ENCODE results near the gene ZCWPW1.
"Not testable (repeated sequence)": the region's sequence is repeated elsewhere in the genome, so short reads cannot be mapped to it uniquely, and the experiment has no call there.

Gene ZCWPW1

DNA sequence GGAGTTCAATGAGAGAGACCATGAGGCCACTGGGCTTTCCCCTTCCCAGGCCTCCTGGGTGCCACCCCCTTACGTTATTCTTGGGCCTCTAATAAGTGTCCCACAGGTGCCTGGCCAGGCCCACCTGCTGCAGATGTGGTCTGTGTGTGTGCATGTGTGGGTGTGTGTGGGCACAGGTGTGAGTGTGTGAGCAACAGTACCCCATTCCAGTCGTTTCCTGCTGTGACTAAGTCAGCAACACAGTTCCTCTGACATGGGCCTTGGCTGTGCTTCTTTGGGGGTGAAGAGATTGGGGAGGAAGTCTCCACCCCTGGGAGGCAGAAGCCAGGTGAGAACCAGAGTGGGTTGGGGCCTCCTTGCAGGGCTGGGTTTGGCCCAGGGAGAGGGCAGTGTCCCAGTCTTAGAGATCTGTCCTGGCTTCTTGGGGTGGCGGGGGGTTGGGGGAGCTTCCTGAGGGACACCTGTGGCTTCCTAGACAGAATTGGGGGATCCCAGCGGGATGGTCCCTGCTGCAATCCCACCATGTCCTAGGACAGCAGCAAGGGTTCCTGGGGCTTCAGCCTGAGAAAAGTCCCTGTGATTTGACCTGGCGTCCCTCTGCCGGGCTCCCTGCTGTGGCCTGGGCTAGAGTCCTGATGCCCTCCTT lies 74.7 kb downstream of the ZCWPW1 start:
- Histone ChIP-seq H3K4me2 (ENCODE audit: low read length) (no peak overlapping the region), H3K79me2 (ENCODE audit: low read length) (no peaks in the 10 kb centered on the region), H3K4me1 (ENCODE audit: low read length) (peaks cover 9% of the 10 kb centered on the region), H3K36me3 (replicated peaks; ENCODE audit: low read depth, low read length) (peaks cover 42% of the 10 kb centered on the region), H3K9ac (ENCODE audit: low read length) (no peak overlapping the region), H4K20me1 (ENCODE audit: insufficient read depth, low read length) (no peaks in the 10 kb centered on the region; the same call in 1 of the 2 replicates), H3K27me3 (ENCODE audit: low read depth, low read length) (no peaks in the 10 kb centered on the region), H3K4me3 (ENCODE audit: low read length) (no peak overlapping the region), H3K27ac (ENCODE audit: low read length) (no peak overlapping the region), H3K9me3 (ENCODE audit: insufficient read depth, low read length) (no peaks in the 10 kb centered on the region), H2AFZ (ENCODE audit: low read depth, low read length) (no peak overlapping the region)
- TF ChIP-seq EZH2phosphoT487 (IDR thresholded peaks at IDR 0.05; ENCODE audit: low read depth): no peak
- TF ChIP-seq, protein P1, sequence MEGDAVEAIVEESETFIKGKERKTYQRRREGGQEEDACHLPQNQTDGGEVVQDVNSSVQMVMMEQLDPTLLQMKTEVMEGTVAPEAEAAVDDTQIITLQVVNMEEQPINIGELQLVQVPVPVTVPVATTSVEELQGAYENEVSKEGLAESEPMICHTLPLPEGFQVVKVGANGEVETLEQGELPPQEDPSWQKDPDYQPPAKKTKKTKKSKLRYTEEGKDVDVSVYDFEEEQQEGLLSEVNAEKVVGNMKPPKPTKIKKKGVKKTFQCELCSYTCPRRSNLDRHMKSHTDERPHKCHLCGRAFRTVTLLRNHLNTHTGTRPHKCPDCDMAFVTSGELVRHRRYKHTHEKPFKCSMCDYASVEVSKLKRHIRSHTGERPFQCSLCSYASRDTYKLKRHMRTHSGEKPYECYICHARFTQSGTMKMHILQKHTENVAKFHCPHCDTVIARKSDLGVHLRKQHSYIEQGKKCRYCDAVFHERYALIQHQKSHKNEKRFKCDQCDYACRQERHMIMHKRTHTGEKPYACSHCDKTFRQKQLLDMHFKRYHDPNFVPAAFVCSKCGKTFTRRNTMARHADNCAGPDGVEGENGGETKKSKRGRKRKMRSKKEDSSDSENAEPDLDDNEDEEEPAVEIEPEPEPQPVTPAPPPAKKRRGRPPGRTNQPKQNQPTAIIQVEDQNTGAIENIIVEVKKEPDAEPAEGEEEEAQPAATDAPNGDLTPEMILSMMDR (IDR thresholded peaks at IDR 0.05; ENCODE audit: low read depth, low read length): no peak

DNA sequence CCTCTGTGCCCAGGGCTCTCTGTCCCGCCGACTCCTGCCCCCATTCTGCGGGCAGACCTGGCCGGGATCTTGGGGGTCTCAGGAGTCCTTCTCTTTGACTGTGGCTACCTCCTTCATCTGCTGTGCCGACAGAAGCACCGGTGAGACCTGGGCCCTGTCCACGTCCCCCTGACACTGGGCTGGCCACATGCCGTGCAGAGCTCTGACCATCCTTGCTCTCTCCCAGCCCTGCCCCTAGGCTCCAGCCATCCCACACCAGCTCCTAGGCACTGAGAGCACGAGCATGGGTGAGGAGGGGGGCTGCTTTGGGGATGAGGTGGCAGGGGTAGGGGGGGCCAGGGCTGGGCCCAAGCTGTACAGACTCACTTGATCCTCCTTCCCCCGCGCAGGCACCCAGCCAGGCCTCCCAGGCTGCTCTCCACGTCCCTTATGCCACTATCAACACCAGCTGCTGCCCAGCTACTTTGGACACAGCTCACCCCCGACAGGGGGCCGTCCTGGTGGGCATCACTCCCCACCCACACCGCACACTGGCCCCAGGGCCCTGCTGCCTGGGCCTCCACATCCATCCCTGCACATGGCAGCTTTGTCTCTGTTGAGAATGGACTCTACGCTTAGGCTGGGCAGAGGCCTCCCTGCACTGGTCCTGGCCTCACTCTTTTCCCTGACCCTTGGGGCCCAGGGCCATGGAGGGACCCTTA lies 75.4 kb downstream of the ZCWPW1 start:
- TF ChIP-seq EZH2phosphoT487 (IDR thresholded peaks at IDR 0.05; ENCODE audit: low read depth): no peak
- TF ChIP-seq, protein P1 (IDR thresholded peaks at IDR 0.05; ENCODE audit: low read depth, low read length): no peak
- Histone ChIP-seq H3K4me3 (ENCODE audit: low read length) (no peak overlapping the region), H3K9me3 (ENCODE audit: insufficient read depth, low read length) (no peaks in the 10 kb centered on the region), H2AFZ (ENCODE audit: low read depth, low read length) (no peak overlapping the region), H3K27ac (ENCODE audit: low read length) (no peak overlapping the region), H3K4me2 (ENCODE audit: low read length) (no peak overlapping the region), H3K36me3 (replicated peaks; ENCODE audit: low read depth, low read length) (peaks cover 43% of the 10 kb centered on the region), H3K9ac (ENCODE audit: low read length) (no peak overlapping the region), H3K79me2 (ENCODE audit: low read length) (no peaks in the 10 kb centered on the region), H4K20me1 (ENCODE audit: insufficient read depth, low read length) (no peaks in the 10 kb centered on the region; the same call in 1 of the 2 replicates), H3K27me3 (ENCODE audit: low read depth, low read length) (no peaks in the 10 kb centered on the region), H3K4me1 (ENCODE audit: low read length) (peaks cover 2% of the 10 kb centered on the region)

DNA sequence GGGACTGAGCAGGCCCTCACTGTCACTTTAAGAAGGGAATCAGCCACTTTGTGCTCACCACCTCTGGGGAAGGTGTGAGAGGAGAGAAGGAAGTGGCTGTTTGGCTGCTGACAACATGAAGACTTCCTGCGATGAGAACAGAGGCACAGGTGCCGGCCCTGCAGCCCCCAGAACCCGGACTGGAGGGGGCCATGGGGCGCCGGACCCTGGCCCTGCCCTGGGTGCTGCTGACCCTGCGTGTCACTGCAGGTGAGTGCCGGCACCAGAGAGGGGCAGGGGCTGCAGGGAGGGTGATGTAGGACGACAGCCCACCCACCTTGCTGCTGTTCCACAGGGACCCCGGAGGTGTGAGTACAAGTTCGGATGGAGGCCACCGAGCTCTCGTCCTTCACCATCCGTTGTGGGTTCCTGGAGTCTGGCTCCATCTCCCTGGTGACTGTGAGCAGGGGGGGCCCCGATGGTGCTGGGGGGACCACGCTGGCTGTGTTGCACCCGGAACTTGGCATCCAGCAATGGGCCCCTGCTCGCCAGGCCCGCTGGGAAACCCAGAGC lies 76.2 kb downstream of the ZCWPW1 start:
- not testable (repeated sequence) for H3K79me2 ChIP-seq (ENCODE audit: low read length); H2AFZ ChIP-seq (ENCODE audit: low read depth, low read length); H3K9ac ChIP-seq (ENCODE audit: low read length); H3K9me3 ChIP-seq (ENCODE audit: insufficient read depth, low read length); H3K4me3 ChIP-seq (ENCODE audit: low read length); H3K4me2 ChIP-seq (ENCODE audit: low read length); H3K4me1 ChIP-seq (ENCODE audit: low read length); H3K27ac ChIP-seq (ENCODE audit: low read length); H3K27me3 ChIP-seq (ENCODE audit: low read depth, low read length); H4K20me1 ChIP-seq (ENCODE audit: insufficient read depth, low read length)
- H3K36me3 ChIP-seq (replicated peaks; ENCODE audit: low read depth, low read length): peaks cover 50% of the 10 kb centered on the region

DNA sequence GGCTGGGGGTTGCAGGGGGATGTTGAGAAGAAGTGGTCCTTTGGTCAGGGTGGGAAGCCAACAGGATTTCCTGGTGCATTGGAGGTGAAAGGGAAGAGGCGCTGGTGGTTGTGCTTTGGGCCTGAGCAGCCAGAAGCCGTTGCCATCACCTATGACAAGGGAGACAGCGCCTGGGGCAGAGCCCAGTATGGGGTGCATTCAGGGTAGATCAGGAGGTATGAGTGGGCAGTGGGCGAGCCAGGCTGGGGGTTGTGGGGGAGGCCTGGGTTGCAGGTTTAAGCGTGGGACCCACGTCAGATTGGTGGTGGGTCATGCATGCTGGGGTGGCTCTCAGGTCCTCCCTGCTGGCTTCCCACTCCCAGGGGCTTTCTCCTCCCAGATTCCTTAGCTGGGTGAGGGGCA lies 76.8 kb downstream of the ZCWPW1 start:
- no peak overlapping the region for H3K4me3 ChIP-seq (ENCODE audit: low read length)
- H3K79me2 ChIP-seq (ENCODE audit: low read length): peaks cover 5% of the 10 kb centered on the region; the same call in 1 of the 2 replicates
- no peaks in the 10 kb centered on the region for H3K9me3 ChIP-seq (ENCODE audit: insufficient read depth, low read length)
- peaks cover 56% of the 10 kb centered on the region for H3K36me3 ChIP-seq (replicated peaks; ENCODE audit: low read depth, low read length)
- no peaks in the 10 kb centered on the region for H3K4me1 ChIP-seq (ENCODE audit: low read length)
- no peak for TF ChIP-seq EZH2phosphoT487 (IDR thresholded peaks at IDR 0.05; ENCODE audit: low read depth)
- TF ChIP-seq, protein P1 (IDR thresholded peaks at IDR 0.05; ENCODE audit: low read depth, low read length): no peak
- no peaks in the 10 kb centered on the region; the same call in 1 of the 2 replicates for H4K20me1 ChIP-seq (ENCODE audit: insufficient read depth, low read length)
- no peak overlapping the region for H3K4me2 ChIP-seq (ENCODE audit: low read length)
- no peak overlapping the region for H3K9ac ChIP-seq (ENCODE audit: low read length)
- no peak overlapping the region for H2AFZ ChIP-seq (ENCODE audit: low read depth, low read length)
- H3K27me3 ChIP-seq (ENCODE audit: low read depth, low read length): no peaks in the 10 kb centered on the region
- no peak overlapping the region for H3K27ac ChIP-seq (ENCODE audit: low read length)
